Cortex of kidney (tissue), 1 donor: Measurements from ENCODE around the gene DHPS.
"Not testable (repeated sequence)": the region's sequence is repeated elsewhere in the genome, so short reads cannot be mapped to it uniquely, and the experiment has no call there.

Experiments used
- DNase-seq: peaks from one replicate; lab custom pipeline; 2025; lab: John Stamatoyannopoulos, UW

DHPS gene

GRCh38 chr19:12681074-12681987, at the start of gene DHPS:
Gene DHPS (minus strand): TSS chr19:12681880. CDS start chr19:12681766, 114 bp downstream.
- no peak for DNase-seq

GRCh38 chr19:12731337-12731736, 49.7 kb upstream of the DHPS start:
- DNase-seq, result no peak

GRCh38 chr19:12730064-12730463, 48.4 kb upstream of the DHPS start:
- DNase-seq, result no peak

- no peak for DNase-seq
These were observed 46.2 kb upstream of the DHPS start for GRCh38 chr19:12727745-12728433.

- DNase-seq, result no peak
These were observed 45.3 kb upstream of the DHPS start for GRCh38 chr19:12726988-12727316.

- not testable (repeated sequence) for DNase-seq
These were observed 43.9 kb upstream of the DHPS start for GRCh38 chr19:12725612-12726011.

- no peak for DNase-seq
These were observed 42.2 kb upstream of the DHPS start, which contains the start of gene TNPO2 for GRCh38 chr19:12723641-12724426. Gene TNPO2 (minus strand): TSS chr19:12723932. CDS start chr19:12720977, 2,955 bp downstream.

GRCh38 chr19:12723381-12723640, 41.6 kb upstream of the DHPS start:
- no peak for DNase-seq

- no peak for DNase-seq
These were observed 41.1 kb upstream of the DHPS start for GRCh38 chr19:12722566-12723380.

GRCh38 chr19:12721656-12722565, 40.2 kb upstream of the DHPS start:
- no peak for DNase-seq

GRCh38 chr19:12720851-12721655, 39.4 kb upstream of the DHPS start:
- no peak for DNase-seq

- no peak for DNase-seq
These were observed 38.6 kb upstream of the DHPS start for GRCh38 chr19:12720296-12720695.

GRCh38 chr19:12715929-12716328, 34.2 kb upstream of the DHPS start:
- DNase-seq, result no peak

- DNase-seq, result no peak
These were observed 33.4 kb upstream of the DHPS start for GRCh38 chr19:12715102-12715501.

- DNase-seq, result not testable (repeated sequence)
These were observed 31.6 kb upstream of the DHPS start for GRCh38 chr19:12713304-12713703.

- DNase-seq, result not testable (repeated sequence)
These were observed 30.4 kb upstream of the DHPS start for GRCh38 chr19:12712077-12712476.

- DNase-seq, result no peak
These were observed 29.5 kb upstream of the DHPS start for GRCh38 chr19:12711187-12711586.

GRCh38 chr19:12708641-12709040, 27.0 kb upstream of the DHPS start:
- no peak for DNase-seq

- no peak for DNase-seq
These were observed 24.6 kb upstream of the DHPS start for GRCh38 chr19:12706332-12706718.
